IMR-90 (cell line): ENCODE measurements around the gene CYP11A1. TPM values are rescaled to one million over a fixed set of nuclear protein-coding genes. Genes with fewer than 3 reads are reported as not detected.

Source experiments
- ATAC-seq: fragments of 200-7000 bp; cut with Tn5 transposase; 2 replicates; pipeline ENCODE4 v1.9.1; 2020; ENCODE audit warnings: low read depth, mild to moderate bottlenecking, moderate library complexity
- BruUV-seq: library from RNA; stranded (reverse); fragments of 400-500 nt; replicated peaks from 2 replicates; lab custom pipeline; 2021; lab: Mats Ljungman, UMichigan
- CTCF ChIA-PET: fragments of 300-600 bp; formaldehyde crosslinking; extraction: SDS; loops from one replicate; lab custom pipeline; 2021; ENCODE audit warnings: antibody characterized with exemption; lab: Yijun Ruan, JAX
- POLR2A ChIA-PET: fragments of 300-600 bp; sonication (Branson Sonifier 250); formaldehyde crosslinking; loops from one replicate; lab custom pipeline; 2022; ENCODE audit warnings: antibody characterized with exemption; ENCODE audit not compliant: unreplicated experiment; lab: Charles Lee
- DNase-seq: peaks from one replicate; pipeline ENCODE4 v3.0.0; 2013
- H2AFZ ChIP-seq: replicated peaks from 2 replicates; pipeline ENCODE3; 2013; ENCODE audit warnings: low read length, mild to moderate bottlenecking; ENCODE audit not compliant: poor library complexity
- H2AK5ac ChIP-seq: 2 replicates; pipeline ENCODE4 v1.6.1; 2013; ENCODE audit warnings: low read depth, low read length, inconsistent platforms
- H2AK9ac ChIP-seq: replicated peaks from 2 replicates; pipeline ENCODE3; 2013; ENCODE audit warnings: mild to moderate bottlenecking, low read depth, low read length, moderate library complexity; ENCODE audit not compliant: poor library complexity
- H2BK120ac ChIP-seq: 2 replicates; pipeline ENCODE4 v1.6.1; 2013; ENCODE audit warnings: low read depth, low read length, inconsistent platforms
- H2BK15ac ChIP-seq: 3 replicates; pipeline ENCODE4 v1.6.1; 2013; ENCODE audit warnings: low read depth, low read length, inconsistent platforms
- H2BK20ac ChIP-seq: 2 replicates; pipeline ENCODE4 v1.6.1; 2013; ENCODE audit warnings: low read depth, mild to moderate bottlenecking, inconsistent platforms, low read length, moderate library complexity
- H2BK5ac ChIP-seq: 2 replicates; pipeline ENCODE4 v1.6.1; 2013; ENCODE audit warnings: mild to moderate bottlenecking, low read depth, low read length, inconsistent platforms; ENCODE audit not compliant: poor library complexity, severe bottlenecking
- H3K14ac ChIP-seq: replicated peaks from 2 replicates; pipeline ENCODE4 v1.6.1; 2013; ENCODE audit warnings: low read depth, low read length, inconsistent platforms
- H3K18ac ChIP-seq: 2 replicates; pipeline ENCODE4 v1.6.1; 2013; ENCODE audit warnings: low read depth, low read length, control low read depth
- H3K23ac ChIP-seq: 2 replicates; pipeline ENCODE4 v1.6.1; 2013; ENCODE audit warnings: low read depth, low read length, inconsistent platforms
- H3K27ac ChIP-seq: 2 replicates; pipeline ENCODE4 v1.5.1; 2013; ENCODE audit warnings: mild to moderate bottlenecking, control low read depth, low read length; ENCODE audit not compliant: insufficient read depth
- H3K27me3 ChIP-seq: 2 replicates; pipeline ENCODE4 v1.6.1; 2013; ENCODE audit warnings: low read length; ENCODE audit not compliant: control insufficient read depth, insufficient read depth
- H3K36me3 ChIP-seq: 2 replicates; pipeline ENCODE4 v1.6.1; 2013; ENCODE audit warnings: low read length, mixed read lengths; ENCODE audit not compliant: control insufficient read depth, insufficient read depth
- H3K4ac ChIP-seq: 2 replicates; pipeline ENCODE4 v1.6.1; 2013; ENCODE audit warnings: low read depth, low read length, inconsistent platforms
- H3K4me1 ChIP-seq: 2 replicates; pipeline ENCODE4 v1.6.1; 2013; ENCODE audit warnings: low read length, mixed read lengths; ENCODE audit not compliant: control insufficient read depth, insufficient read depth
- H3K4me2 ChIP-seq: 2 replicates; pipeline ENCODE4 v1.6.1; 2013; ENCODE audit warnings: low read depth, mild to moderate bottlenecking, control low read depth, low read length, moderate library complexity
- H3K4me3 ChIP-seq: 2 replicates; pipeline ENCODE4 v1.5.1; 2013; ENCODE audit warnings: low read depth, mild to moderate bottlenecking, control low read depth, low read length, moderate library complexity; ENCODE audit not compliant: insufficient read depth
- H3K56ac ChIP-seq: 2 replicates; pipeline ENCODE4 v1.6.1; 2013; ENCODE audit warnings: low read length, inconsistent platforms; ENCODE audit not compliant: insufficient read depth; ENCODE audit errors: extremely low read depth
- H3K79me1 ChIP-seq, 2 experiments: 2 replicates each; pipeline ENCODE4 v1.6.1; 2013; ENCODE audit warnings: low read length in 2 of 2, inconsistent platforms in 1 of 2, low read depth in 1 of 2
- H3K9ac ChIP-seq: 2 replicates; pipeline ENCODE4 v1.6.1; 2013; ENCODE audit warnings: low read depth, low read length, control low read depth
- H3K9me1 ChIP-seq: 2 replicates; pipeline ENCODE4 v1.6.1; 2013; ENCODE audit warnings: low read length, inconsistent platforms; ENCODE audit not compliant: insufficient read depth
- H3K9me3 ChIP-seq: 2 replicates; pipeline ENCODE4 v1.6.1; 2013; ENCODE audit warnings: low read length; ENCODE audit not compliant: control insufficient read depth, insufficient read depth
- H4K20me1 ChIP-seq: 2 replicates; pipeline ENCODE4 v1.6.1; 2013; ENCODE audit warnings: low read length, inconsistent platforms; ENCODE audit not compliant: insufficient read depth
- H4K5ac ChIP-seq: 2 replicates; pipeline ENCODE4 v1.6.1; 2013; ENCODE audit warnings: mild to moderate bottlenecking, low read depth, low read length, control low read depth
- H4K8ac ChIP-seq, 2 experiments: 2 replicates each; pipeline ENCODE4 v1.6.1; 2013; ENCODE audit warnings: low read depth in 2 of 2, low read length in 2 of 2, control low read depth in 1 of 2, inconsistent platforms in 1 of 2
- H4K91ac ChIP-seq: 2 replicates; pipeline ENCODE4 v1.6.1; 2013; ENCODE audit warnings: low read depth, low read length, inconsistent platforms; ENCODE audit not compliant: insufficient read depth
- BHLHE40 ChIP-seq: fragments of 150-350 bp; IDR thresholded peaks from 2 replicates; pipeline ENCODE4 v1.6.1; 2016; ENCODE audit warnings: mild to moderate bottlenecking, low read depth, low read length
- CEBPB ChIP-seq: IDR thresholded peaks from 2 replicates; pipeline ENCODE4 v1.6.1; 2012; ENCODE audit warnings: low read depth, low read length, improper control_type of control experiment
- CTCF ChIP-seq: conservative IDR thresholded peaks from 2 replicates; pipeline ENCODE4 v1.5.1; 2012; ENCODE audit warnings: mild to moderate bottlenecking, low read depth, low read length, improper control_type of control experiment
- MAZ ChIP-seq: IDR thresholded peaks from 2 replicates; pipeline ENCODE4 v1.6.1; 2012; ENCODE audit warnings: low read depth, mild to moderate bottlenecking, low read length, improper control_type of control experiment, moderate library complexity, borderline replicate concordance
- MXI1 ChIP-seq: IDR thresholded peaks from 2 replicates; pipeline ENCODE4 v1.6.1; 2012; ENCODE audit warnings: low read depth, mild to moderate bottlenecking, low read length, moderate library complexity, borderline replicate concordance
- POLR2A ChIP-seq: IDR thresholded peaks from 2 replicates; pipeline ENCODE4 v1.6.1; 2012; ENCODE audit warnings: mild to moderate bottlenecking, low read depth, low read length
- RAD21 ChIP-seq: IDR thresholded peaks from 2 replicates; pipeline ENCODE4 v1.6.1; 2012; ENCODE audit warnings: low read length, improper control_type of control experiment
- USF2 ChIP-seq: fragments of 150-350 bp; IDR thresholded peaks from 2 replicates; pipeline ENCODE4 v1.6.1; 2017; ENCODE audit warnings: mild to moderate bottlenecking, antibody characterized with exemption, low read length, low read depth
- WGBS, 2 experiments: methylation state at CpG; one replicate each; pipeline versions ENCODE4 v1.1.5 to v1.1.7; 2013; ENCODE audit warnings: missing lambda C conversion rate in 2 of 2; ENCODE audit not compliant: insufficient read length in 1 of 2; ENCODE audit errors: extremely low coverage in 2 of 2; 5-methylcytosine and 5-hydroxymethylcytosine counted together
- dilution Hi-C: fragments of 300-500 bp; cut with HindIII; formaldehyde crosslinking; loops from one replicate; pipeline ENCODE4 v1.14.3; 2018; ENCODE audit warnings: low sequenced_read_pairs; ENCODE audit not compliant: unreplicated experiment
- in situ Hi-C: fragments of 300-500 bp; cut with MboI; formaldehyde crosslinking; loops from 3 replicates; pipeline ENCODE4 v1.14.3; 2019; ENCODE audit warnings: low sequenced_read_pairs, inconsistent platforms, mixed read lengths
- intact Hi-C: fragments of 100-400 bp; cut with micrococcal nuclease; formaldehyde crosslinking; loops from 2 replicates; pipeline ENCODE4 v1.10.0; 2022
- polyA plus RNA-seq, 3 experiments: library from polyadenylated mRNA; depleted of rRNA; stranded (reverse); fragments of >200 nt; gene quantifications; 2 replicates each; pipeline ENCODE4 v1.2.3, GENCODE V29; 2012; ENCODE audit warnings: low replicate concordance in 1 of 3
- total RNA-seq: library from RNA; depleted of rRNA; stranded (reverse); fragments of >200 nt; gene quantifications from 2 replicates; pipeline ENCODE4 v1.2.3, GENCODE V29; 2012
- TF ChIP-seq, protein P1 (sequence below): fragments of 150-350 bp; IDR thresholded peaks from 2 replicates; pipeline ENCODE4 v1.6.1; 2016; ENCODE audit warnings: low read depth, mild to moderate bottlenecking, low read length, moderate library complexity, borderline replicate concordance

Gene CYP11A1
- total and polyA plus RNA-seq, 2 of the 4 experiments (the other 2 are of a cell fraction), result 0.18 to 0.50 TPM

DNA sequence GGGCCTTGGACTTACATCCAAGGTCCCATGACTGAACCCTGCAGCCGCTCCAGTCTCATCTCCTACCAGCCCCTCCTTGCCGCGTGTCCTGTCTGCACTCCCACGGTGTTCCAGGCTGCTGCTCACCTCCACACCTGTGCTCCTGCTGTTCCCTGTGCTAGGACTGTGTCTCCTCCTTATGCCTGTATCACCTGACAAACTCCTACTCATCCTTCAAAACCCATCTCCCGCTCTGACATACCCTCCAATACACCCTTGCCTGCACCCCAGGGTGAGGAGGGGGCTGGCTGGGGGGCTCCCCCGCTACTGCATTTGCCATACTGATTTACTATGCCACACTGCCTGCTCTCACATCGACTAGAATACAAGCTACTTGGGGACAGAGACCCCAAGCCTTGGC, 53.6 kb downstream of the CYP11A1 start:
- intact Hi-C loops (no loop called here), dilution Hi-C loops (no loop called here), in situ Hi-C loops (no loop called here)
- no peak overlapping the region for H3K14ac ChIP-seq
- no peak overlapping the region for H4K91ac ChIP-seq
- H2BK15ac ChIP-seq, result no peak overlapping the region
- no peak overlapping the region for H2BK5ac ChIP-seq
- no peak for TF ChIP-seq MAZ
- TF ChIP-seq, protein P1, sequence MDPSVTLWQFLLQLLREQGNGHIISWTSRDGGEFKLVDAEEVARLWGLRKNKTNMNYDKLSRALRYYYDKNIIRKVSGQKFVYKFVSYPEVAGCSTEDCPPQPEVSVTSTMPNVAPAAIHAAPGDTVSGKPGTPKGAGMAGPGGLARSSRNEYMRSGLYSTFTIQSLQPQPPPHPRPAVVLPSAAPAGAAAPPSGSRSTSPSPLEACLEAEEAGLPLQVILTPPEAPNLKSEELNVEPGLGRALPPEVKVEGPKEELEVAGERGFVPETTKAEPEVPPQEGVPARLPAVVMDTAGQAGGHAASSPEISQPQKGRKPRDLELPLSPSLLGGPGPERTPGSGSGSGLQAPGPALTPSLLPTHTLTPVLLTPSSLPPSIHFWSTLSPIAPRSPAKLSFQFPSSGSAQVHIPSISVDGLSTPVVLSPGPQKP, result no peak
- TF ChIP-seq CTCF, result no peak
- TF ChIP-seq USF2, result no peak
- no peak for TF ChIP-seq CEBPB
- TF ChIP-seq POLR2A, result no peak
- no peak for TF ChIP-seq BHLHE40
- TF ChIP-seq RAD21, result no peak
- no peak for TF ChIP-seq MXI1
- H3K4me3 ChIP-seq, result no peak overlapping the region
- H4K5ac ChIP-seq, result no peak overlapping the region
- H2AK5ac ChIP-seq, result no peak overlapping the region
- H3K4me2 ChIP-seq, result no peak overlapping the region
- no peak overlapping the region for H2BK20ac ChIP-seq
- no peak overlapping the region for H2AK9ac ChIP-seq
- peaks cover 36% of the 10 kb centered on the region for H3K27me3 ChIP-seq
- H3K27ac ChIP-seq, result no peak overlapping the region
- H3K36me3 ChIP-seq, result no peaks in the 10 kb centered on the region
- no TSS peak for BruUV-seq
- H3K9me3 ChIP-seq, result no peaks in the 10 kb centered on the region
- peaks cover 12% of the 10 kb centered on the region; the same call in 1 of the 2 replicates for H3K4me1 ChIP-seq
- no peak overlapping the region for H3K18ac ChIP-seq
- no peaks in the 10 kb centered on the region for H3K79me1 ChIP-seq
- no peak for ATAC-seq
- no peak overlapping the region for H3K23ac ChIP-seq
- CTCF ChIA-PET, result interaction anchor here (0.7 kb wide), 1 partner anchor 180 kb away, joined by 3 read pairs; no protein-coding TSS in a partner anchor
- POLR2A ChIA-PET, result no interaction called here
- no peaks in the 10 kb centered on the region for H4K20me1 ChIP-seq
- H3K56ac ChIP-seq, result no peak overlapping the region
- no peaks in the 10 kb centered on the region; the same call in 1 of the 2 replicates for H3K9me1 ChIP-seq
- no peak overlapping the region for H3K9ac ChIP-seq
- 76% methylated on average over 3 of the region's 7 CpGs; no CpG with 5 or more reads in 1 of the 2 experiments for WGBS, 2 experiments
- H2AFZ ChIP-seq, result peak overlapping the region; percentile 33
- no peak for DNase-seq
- H4K8ac ChIP-seq, result no peak overlapping the region
- H3K4ac ChIP-seq, result no peak overlapping the region
- no peak overlapping the region for H2BK120ac ChIP-seq
